Caco-2 (cell line): ENCODE data around the gene ADGRF1. TPM values are rescaled to one million over a fixed set of nuclear protein-coding genes. Genes with fewer than 3 reads are reported as not detected.

ENCODE experiments used
- BruUV-seq: library from RNA; stranded (reverse); fragments of 400-500 nt; replicated peaks from 2 replicates; lab custom pipeline; 2021; lab: Mats Ljungman, UMichigan
- CTCF ChIA-PET: fragments of 300-600 bp; sonication (Branson Sonifier 250); formaldehyde crosslinking; loops from one replicate; lab custom pipeline; 2022; ENCODE audit warnings: antibody characterized with exemption; lab: Charles Lee
- POLR2A ChIA-PET: fragments of 300-600 bp; sonication (Branson Sonifier 250); formaldehyde crosslinking; loops from one replicate; lab custom pipeline; 2022; ENCODE audit warnings: antibody characterized with exemption; lab: Charles Lee
- DNase-seq, 2 experiments: peaks; one replicate each; pipeline versions ENCODE4 v3.0.0 to v3.0.0-alpha.2; 2020 to 2022
- H3K27me3 ChIP-seq: replicated peaks from 2 replicates; pipeline ENCODE4 v1.6.0; 2011; ENCODE audit warnings: low read length; ENCODE audit not compliant: control insufficient read depth, insufficient read depth
- H3K36me3 ChIP-seq: 2 replicates; pipeline ENCODE4 v1.5.1; 2011; ENCODE audit warnings: low read length; ENCODE audit not compliant: control insufficient read depth, insufficient read depth
- H3K4me1 ChIP-seq: fragments of 250-450 bp; sonication (Bioruptor Pico); 2 replicates; pipeline ENCODE4 v1.5.1; 2020; ENCODE audit warnings: mild to moderate bottlenecking
- H3K4me3 ChIP-seq: 2 replicates; pipeline ENCODE4 v1.5.1; 2011; ENCODE audit warnings: low read depth, mild to moderate bottlenecking, control low read depth, low read length
- H3K9me3 ChIP-seq: fragments of 250-450 bp; sonication (Bioruptor Pico); 2 replicates; pipeline ENCODE4 v1.5.1; 2020; ENCODE audit warnings: mild to moderate bottlenecking, moderate library complexity
- H3K27ac Mint-ChIP-seq: one replicate; pipeline ENCODE4 v1.8.0; 2022; ENCODE audit warnings: mixed read lengths; ENCODE audit not compliant: unreplicated experiment
- H3K27me3 Mint-ChIP-seq: one replicate; pipeline ENCODE4 v1.8.0; 2022; ENCODE audit warnings: mixed read lengths; ENCODE audit not compliant: insufficient read depth, unreplicated experiment
- H3K36me3 Mint-ChIP-seq: one replicate; pipeline ENCODE4 v1.8.0; 2022; ENCODE audit warnings: mild to moderate bottlenecking, mixed read lengths; ENCODE audit not compliant: insufficient read depth, unreplicated experiment
- H3K4me1 Mint-ChIP-seq: one replicate; pipeline ENCODE4 v1.8.0; 2022; ENCODE audit warnings: low read depth, mixed read lengths; ENCODE audit not compliant: unreplicated experiment
- H3K4me3 Mint-ChIP-seq: one replicate; pipeline ENCODE4 v1.8.0; 2022; ENCODE audit warnings: mild to moderate bottlenecking, moderate library complexity, mixed read lengths; ENCODE audit not compliant: unreplicated experiment
- H3K9me3 Mint-ChIP-seq: one replicate; pipeline ENCODE4 v1.8.0; 2022; ENCODE audit warnings: mixed read lengths; ENCODE audit not compliant: unreplicated experiment
- intact Hi-C: fragments of 100-400 bp; cut with micrococcal nuclease; formaldehyde crosslinking; loops from one replicate; pipeline ENCODE4 v1.10.0; 2022; ENCODE audit not compliant: unreplicated experiment
- total RNA-seq: library from RNA; stranded (reverse); gene quantifications from 2 replicates; pipeline ENCODE4 v1.2.3, GENCODE V29; 2022
- TF ChIP-seq, protein P1 (sequence below), 2 experiments: fragments of 200-600 bp in 1 of 2; IDR thresholded peaks; 1 replicate in 1 of 2; 2 replicates in 1 of 2; pipeline versions ENCODE4 v1.5.1 to v1.8.0; 2011 to 2022; ENCODE audit warnings: antibody characterized with exemption in 1 of 2, control low read depth in 1 of 2, inconsistent platforms in 1 of 2, low read depth in 1 of 2, low read length in 1 of 2, mild to moderate bottlenecking in 1 of 2, moderate library complexity in 1 of 2; ENCODE audit not compliant: insufficient read depth in 1 of 2, severe bottlenecking in 1 of 2, unreplicated experiment in 1 of 2

ADGRF1 gene
- total RNA-seq, 1 experiment from 2014 or later, result 0.52 TPM

- Histone ChIP-seq H3K27me3 (no peaks in the 10 kb centered on the region), H3K4me1 (peaks cover 9% of the 10 kb centered on the region; the same call in 1 of the 2 replicates), H3K4me3 (no peak overlapping the region), H3K36me3 (no peaks in the 10 kb centered on the region), H3K9me3 (no peaks in the 10 kb centered on the region)
- intact Hi-C loops, result no loop called here
- Mint-ChIP-seq H3K36me3 (no peaks in the 10 kb centered on the region), H3K27me3 (no peaks in the 10 kb centered on the region), H3K4me3 (no peak overlapping the region), H3K4me1 (peaks cover 5% of the 10 kb centered on the region), H3K9me3 (no peaks in the 10 kb centered on the region), H3K27ac (no peak overlapping the region)
- BruUV-seq, result no TSS peak
- POLR2A ChIA-PET, result no interaction called here
- no peak for DNase-seq
- TF ChIP-seq, protein P1, sequence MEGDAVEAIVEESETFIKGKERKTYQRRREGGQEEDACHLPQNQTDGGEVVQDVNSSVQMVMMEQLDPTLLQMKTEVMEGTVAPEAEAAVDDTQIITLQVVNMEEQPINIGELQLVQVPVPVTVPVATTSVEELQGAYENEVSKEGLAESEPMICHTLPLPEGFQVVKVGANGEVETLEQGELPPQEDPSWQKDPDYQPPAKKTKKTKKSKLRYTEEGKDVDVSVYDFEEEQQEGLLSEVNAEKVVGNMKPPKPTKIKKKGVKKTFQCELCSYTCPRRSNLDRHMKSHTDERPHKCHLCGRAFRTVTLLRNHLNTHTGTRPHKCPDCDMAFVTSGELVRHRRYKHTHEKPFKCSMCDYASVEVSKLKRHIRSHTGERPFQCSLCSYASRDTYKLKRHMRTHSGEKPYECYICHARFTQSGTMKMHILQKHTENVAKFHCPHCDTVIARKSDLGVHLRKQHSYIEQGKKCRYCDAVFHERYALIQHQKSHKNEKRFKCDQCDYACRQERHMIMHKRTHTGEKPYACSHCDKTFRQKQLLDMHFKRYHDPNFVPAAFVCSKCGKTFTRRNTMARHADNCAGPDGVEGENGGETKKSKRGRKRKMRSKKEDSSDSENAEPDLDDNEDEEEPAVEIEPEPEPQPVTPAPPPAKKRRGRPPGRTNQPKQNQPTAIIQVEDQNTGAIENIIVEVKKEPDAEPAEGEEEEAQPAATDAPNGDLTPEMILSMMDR (IDR thresholded peaks at IDR 0.05; ENCODE audit: insufficient read depth in 1 of 2, low read depth in 1 of 2, low read length in 1 of 2, severe bottlenecking in 1 of 2, unreplicated experiment in 1 of 2), result no peak
- CTCF ChIA-PET, result no interaction called here
Observed at GRCh38 chr6:47070461-47070860, 28.3 kb upstream of the ADGRF1 start.

DNA sequence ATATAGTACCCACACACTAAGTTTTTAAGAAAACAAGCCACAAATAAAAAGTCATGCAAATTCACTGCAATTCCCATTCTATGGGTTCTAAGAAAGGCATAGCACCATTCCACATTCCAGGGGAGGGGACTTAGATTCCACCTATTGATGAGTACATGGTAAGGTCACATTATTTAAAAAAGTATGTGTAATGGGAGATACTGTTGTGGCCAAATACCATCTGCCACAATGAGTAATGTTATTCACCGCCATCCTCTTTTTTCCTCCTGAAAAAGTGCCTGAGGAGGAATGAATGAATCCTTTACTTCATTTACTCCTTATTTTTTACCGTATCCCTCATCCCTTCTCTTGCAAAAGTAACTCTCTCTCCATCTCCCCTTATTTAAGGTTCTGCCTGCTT, 27.0 kb upstream of the ADGRF1 start:
- intact Hi-C loops, result no loop called here
- H3K36me3 ChIP-seq, result no peaks in the 10 kb centered on the region
- ChIA-PET POLR2A (no interaction called here), CTCF (no interaction called here)
- H3K4me3 ChIP-seq, result no peak overlapping the region
- no peaks in the 10 kb centered on the region for H3K27me3 ChIP-seq
- peaks cover 9% of the 10 kb centered on the region; the same call in 1 of the 2 replicates for H3K4me1 ChIP-seq
- H3K4me3 Mint-ChIP-seq, result no peak overlapping the region
- no peaks in the 10 kb centered on the region for H3K4me1 Mint-ChIP-seq
- DNase-seq, result no peak
- no peaks in the 10 kb centered on the region for H3K9me3 Mint-ChIP-seq
- TF ChIP-seq, protein P1 (IDR thresholded peaks at IDR 0.05; ENCODE audit: insufficient read depth in 1 of 2, low read depth in 1 of 2, low read length in 1 of 2, severe bottlenecking in 1 of 2, unreplicated experiment in 1 of 2), result no peak
- no TSS peak for BruUV-seq
- H3K27ac Mint-ChIP-seq, result no peak overlapping the region
- H3K27me3 Mint-ChIP-seq, result no peaks in the 10 kb centered on the region
- H3K9me3 ChIP-seq, result no peaks in the 10 kb centered on the region
- no peaks in the 10 kb centered on the region for H3K36me3 Mint-ChIP-seq

GRCh38 chr6:47066418-47066817, 24.3 kb upstream of the ADGRF1 start:
- Histone ChIP-seq H3K36me3 (no peaks in the 10 kb centered on the region), H3K4me3 (no peak overlapping the region), H3K27me3 (no peaks in the 10 kb centered on the region), H3K9me3 (no peaks in the 10 kb centered on the region), H3K4me1 (no peaks in the 10 kb centered on the region)
- no peaks in the 10 kb centered on the region for H3K36me3 Mint-ChIP-seq
- H3K9me3 Mint-ChIP-seq, result no peaks in the 10 kb centered on the region
- no peak overlapping the region for H3K27ac Mint-ChIP-seq
- no peaks in the 10 kb centered on the region for H3K4me1 Mint-ChIP-seq
- no TSS peak for BruUV-seq
- intact Hi-C loops, result no loop called here
- CTCF ChIA-PET, result interaction anchor here (0.6 kb wide), 1 partner anchor 238 kb away, joined by 3 read pairs; no protein-coding TSS in a partner anchor
- TF ChIP-seq, protein P1 (IDR thresholded peaks at IDR 0.05; ENCODE audit: insufficient read depth in 1 of 2, low read depth in 1 of 2, low read length in 1 of 2, severe bottlenecking in 1 of 2, unreplicated experiment in 1 of 2), result no peak
- no peak for DNase-seq
- H3K4me3 Mint-ChIP-seq, result no peak overlapping the region
- POLR2A ChIA-PET, result no interaction called here
- H3K27me3 Mint-ChIP-seq, result no peaks in the 10 kb centered on the region
